ENCODE data around the gene ARL10. TPM values are rescaled to one million over a fixed set of nuclear protein-coding genes. Genes with fewer than 3 reads are reported as not detected.

The ARL10 gene
- polyA plus RNA-seq, 1 experiment: 3.2 TPM

DNA sequence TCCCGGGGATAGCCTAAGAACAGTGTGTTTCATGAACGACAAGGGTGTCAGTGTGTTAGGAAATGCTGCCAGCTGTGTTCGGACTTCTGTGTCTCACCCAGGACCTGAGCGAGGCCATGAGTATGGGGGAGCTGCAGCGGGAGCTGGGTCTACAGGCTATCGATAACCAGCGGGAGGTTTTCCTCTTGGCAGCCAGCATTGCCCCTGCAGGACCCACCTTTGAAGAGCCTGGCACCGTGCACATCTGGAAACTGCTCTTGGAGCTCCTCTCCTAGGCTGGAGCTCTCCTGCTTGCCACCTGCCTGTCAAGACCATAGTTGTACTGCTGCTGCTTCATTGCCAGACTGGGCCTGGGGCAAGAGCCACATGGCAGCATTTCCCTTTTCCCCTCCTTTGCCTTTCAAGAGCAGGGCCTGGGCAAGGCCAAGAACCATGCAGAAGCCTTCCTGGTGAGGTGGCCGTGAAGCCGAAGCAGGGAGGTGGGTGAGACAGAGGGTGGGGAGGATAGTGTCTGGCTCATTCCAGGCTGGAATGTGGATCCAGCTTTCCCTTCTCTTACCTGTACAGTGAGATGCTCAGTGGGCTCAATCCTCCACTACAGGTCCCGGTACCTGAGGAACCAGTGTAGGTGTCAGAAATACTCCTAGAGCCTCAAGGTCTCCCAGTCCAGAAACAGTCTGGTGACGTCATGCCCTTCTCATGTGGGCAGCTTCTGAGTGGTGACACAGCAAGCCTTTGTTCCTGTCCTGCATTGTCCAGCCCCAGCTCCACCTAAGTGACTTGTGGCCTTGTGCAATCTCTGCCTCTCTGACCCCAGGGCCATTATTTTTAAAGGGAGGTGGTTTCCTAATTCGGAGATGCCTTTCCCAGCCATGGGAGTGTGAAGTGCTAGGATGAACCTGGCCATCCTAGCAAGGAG lies 6.6 kb downstream of the ARL10 start:
- no peaks in the 10 kb centered on the region for H3K27me3 ChIP-seq (ENCODE audit: control insufficient read depth, insufficient read depth, low read length)
- TF ChIP-seq, protein P1, sequence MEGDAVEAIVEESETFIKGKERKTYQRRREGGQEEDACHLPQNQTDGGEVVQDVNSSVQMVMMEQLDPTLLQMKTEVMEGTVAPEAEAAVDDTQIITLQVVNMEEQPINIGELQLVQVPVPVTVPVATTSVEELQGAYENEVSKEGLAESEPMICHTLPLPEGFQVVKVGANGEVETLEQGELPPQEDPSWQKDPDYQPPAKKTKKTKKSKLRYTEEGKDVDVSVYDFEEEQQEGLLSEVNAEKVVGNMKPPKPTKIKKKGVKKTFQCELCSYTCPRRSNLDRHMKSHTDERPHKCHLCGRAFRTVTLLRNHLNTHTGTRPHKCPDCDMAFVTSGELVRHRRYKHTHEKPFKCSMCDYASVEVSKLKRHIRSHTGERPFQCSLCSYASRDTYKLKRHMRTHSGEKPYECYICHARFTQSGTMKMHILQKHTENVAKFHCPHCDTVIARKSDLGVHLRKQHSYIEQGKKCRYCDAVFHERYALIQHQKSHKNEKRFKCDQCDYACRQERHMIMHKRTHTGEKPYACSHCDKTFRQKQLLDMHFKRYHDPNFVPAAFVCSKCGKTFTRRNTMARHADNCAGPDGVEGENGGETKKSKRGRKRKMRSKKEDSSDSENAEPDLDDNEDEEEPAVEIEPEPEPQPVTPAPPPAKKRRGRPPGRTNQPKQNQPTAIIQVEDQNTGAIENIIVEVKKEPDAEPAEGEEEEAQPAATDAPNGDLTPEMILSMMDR (IDR thresholded peaks at IDR 0.05; ENCODE audit: insufficient read depth, low read depth, low read length): no peak
- ChIA-PET CTCF (no interaction called here), POLR2A (no interaction called here)
- H3K4me3 ChIP-seq (ENCODE audit: low read depth, low read length): no peak overlapping the region
- no peak for DNase-seq (ENCODE audit: low read depth)
- H3K36me3 ChIP-seq (ENCODE audit: control insufficient read depth, insufficient read depth, low read length): peaks cover 13% of the 10 kb centered on the region

DNA sequence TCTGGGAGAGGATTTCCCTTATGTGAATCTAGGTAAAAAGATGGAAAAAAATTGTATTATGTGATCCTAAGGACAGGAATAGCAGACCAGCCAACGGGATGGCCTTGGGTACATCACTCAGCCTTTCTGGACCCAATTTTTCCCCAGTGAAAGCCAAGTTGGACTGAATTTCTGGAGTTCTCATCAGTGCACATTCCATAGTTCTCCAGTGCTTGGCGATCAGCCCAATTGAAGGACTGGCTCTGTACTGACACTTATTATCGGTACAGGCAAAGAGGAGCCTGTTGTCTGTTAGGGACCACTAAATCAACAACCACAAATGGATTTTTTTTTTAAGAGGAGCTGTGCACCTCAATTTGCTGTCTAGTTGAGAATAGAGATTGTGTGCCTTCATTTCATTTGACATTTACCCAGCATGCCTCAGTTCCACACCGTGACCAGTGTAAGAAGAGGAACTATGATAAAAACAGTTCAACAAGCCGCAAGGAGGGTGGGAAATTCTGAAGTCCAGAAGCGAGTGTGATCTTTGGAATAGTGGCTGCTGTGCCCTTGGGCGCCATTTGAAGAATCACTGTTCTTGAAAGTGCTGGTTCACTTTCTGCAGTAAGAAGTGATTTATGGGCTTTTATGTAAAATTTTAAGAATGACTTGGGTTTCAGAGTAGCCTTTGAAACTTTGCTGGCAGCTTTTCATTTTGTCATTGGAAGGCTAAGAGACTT lies 8.0 kb downstream of the ARL10 start:
- no peak for DNase-seq (ENCODE audit: low read depth)
- TF ChIP-seq, protein P1 (IDR thresholded peaks at IDR 0.05; ENCODE audit: insufficient read depth, low read depth, low read length): no peak
- no peak overlapping the region for H3K4me3 ChIP-seq (ENCODE audit: low read depth, low read length)
- H3K36me3 ChIP-seq (ENCODE audit: control insufficient read depth, insufficient read depth, low read length): peaks cover 12% of the 10 kb centered on the region
- H3K27me3 ChIP-seq (ENCODE audit: control insufficient read depth, insufficient read depth, low read length): no peaks in the 10 kb centered on the region
- CTCF ChIA-PET: no interaction called here
- POLR2A ChIA-PET: no interaction called here

DNA sequence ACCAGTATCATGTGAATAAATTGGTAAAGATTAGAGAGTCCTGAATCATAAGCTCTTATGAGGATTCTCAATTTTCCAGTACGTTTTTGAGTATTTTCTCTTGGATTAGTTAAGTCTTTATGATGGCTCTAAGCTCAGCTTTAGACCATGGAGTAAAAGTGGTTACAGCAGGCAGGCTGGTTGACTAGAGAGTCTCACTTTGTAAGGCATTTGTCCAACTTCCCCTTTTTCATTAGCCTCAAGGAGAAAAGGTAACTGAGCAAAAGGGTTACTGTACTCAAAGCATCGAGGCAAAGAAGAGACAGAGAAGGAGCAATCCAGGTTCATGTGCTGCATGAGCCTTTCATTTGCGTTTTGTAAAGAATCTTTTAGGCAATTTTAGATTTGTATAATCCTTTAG lies 14.6 kb downstream of the ARL10 start:
- TF ChIP-seq, protein P1 (IDR thresholded peaks at IDR 0.05; ENCODE audit: insufficient read depth, low read depth, low read length): no peak
- Histone ChIP-seq H3K4me3 (ENCODE audit: low read depth, low read length) (no peak overlapping the region), H3K27me3 (ENCODE audit: control insufficient read depth, insufficient read depth, low read length) (no peaks in the 10 kb centered on the region), H3K36me3 (ENCODE audit: control insufficient read depth, insufficient read depth, low read length) (peaks cover 8% of the 10 kb centered on the region)
- no peak for DNase-seq (ENCODE audit: low read depth)
- ChIA-PET POLR2A (no interaction called here), CTCF (interaction anchor here (1.1 kb wide), 1 partner anchor 19 kb away, joined by 6 read pairs; the partner anchor contains the start of gene KIAA1191)

DNA sequence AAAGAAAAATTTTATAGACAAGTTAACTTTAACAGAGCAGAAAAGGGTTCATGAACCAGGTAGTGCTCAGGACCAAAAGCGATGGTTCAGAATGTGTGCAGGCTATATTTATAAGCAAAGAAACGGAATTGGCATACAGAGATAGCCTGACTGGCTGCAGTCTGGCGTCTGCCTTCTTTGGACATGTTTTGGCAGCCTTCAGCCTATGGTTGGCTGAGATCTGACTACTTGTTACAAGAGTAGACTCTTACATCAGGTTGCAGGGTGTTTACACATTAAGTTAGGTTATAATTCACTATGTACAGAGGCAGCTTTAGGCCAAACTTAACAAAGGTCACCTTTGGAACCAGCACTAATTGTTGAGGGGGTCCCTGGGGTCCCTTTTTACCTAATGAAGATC lies 16.1 kb downstream of the ARL10 start:
- Histone ChIP-seq H3K36me3 (ENCODE audit: control insufficient read depth, insufficient read depth, low read length) (peaks cover 10% of the 10 kb centered on the region), H3K4me3 (ENCODE audit: low read depth, low read length) (no peak overlapping the region), H3K27me3 (ENCODE audit: control insufficient read depth, insufficient read depth, low read length) (no peaks in the 10 kb centered on the region)
- ChIA-PET POLR2A (no interaction called here), CTCF (interaction anchor here (0.6 kb wide), 1 partner anchor 240 kb away, joined by 3 read pairs; no protein-coding TSS in a partner anchor)
- TF ChIP-seq, protein P1 (IDR thresholded peaks at IDR 0.05; ENCODE audit: insufficient read depth, low read depth, low read length): no peak
- DNase-seq (ENCODE audit: low read depth): no peak

DNA sequence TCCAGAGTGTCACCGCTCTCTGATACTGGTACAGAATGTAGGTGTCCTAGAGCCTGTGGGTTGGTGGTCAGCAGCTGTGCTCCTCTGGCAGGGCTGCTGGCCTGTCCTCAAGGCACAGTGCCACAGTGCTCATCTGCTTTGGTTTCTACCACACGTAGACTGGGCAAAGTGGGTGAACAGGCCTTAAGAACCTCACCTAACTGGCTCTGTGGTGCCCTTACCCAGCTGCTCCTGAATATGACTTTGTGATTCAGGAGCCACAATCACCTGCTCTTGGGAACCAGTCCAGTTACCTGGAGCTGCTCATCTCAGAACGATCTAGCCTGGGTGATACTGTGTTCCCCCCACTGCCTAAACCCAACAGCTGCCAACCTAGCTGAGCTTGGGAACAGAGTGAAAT lies 16.7 kb downstream of the ARL10 start:
- Histone ChIP-seq H3K27me3 (ENCODE audit: control insufficient read depth, insufficient read depth, low read length) (no peaks in the 10 kb centered on the region), H3K4me3 (ENCODE audit: low read depth, low read length) (no peak overlapping the region), H3K36me3 (ENCODE audit: control insufficient read depth, insufficient read depth, low read length) (peaks cover 10% of the 10 kb centered on the region)
- TF ChIP-seq, protein P1 (IDR thresholded peaks at IDR 0.05; ENCODE audit: insufficient read depth, low read depth, low read length): no peak
- DNase-seq (ENCODE audit: low read depth): no peak
- POLR2A ChIA-PET: no interaction called here
- CTCF ChIA-PET: no interaction called here
